Hepatocyte (in vitro differentiated cells): Measurements from ENCODE around the gene PPFIBP2. TPM values are rescaled to one million over a fixed set of nuclear protein-coding genes. Genes with fewer than 3 reads are reported as not detected.

ENCODE experiments used
- DNase-seq: peaks from one replicate; pipeline ENCODE4 v3.0.0-alpha.2; 2016; ENCODE audit warnings: low spot score
- H2AFZ ChIP-seq: fragments of 200-600 bp; sonication (generic); 2 replicates; pipeline ENCODE4 v1.6.0; 2016; ENCODE audit warnings: antibody characterized with exemption, mild to moderate bottlenecking
- H3K27ac ChIP-seq: fragments of 200-600 bp; sonication (generic); 2 replicates; pipeline ENCODE4 v1.5.1; 2016; ENCODE audit warnings: mild to moderate bottlenecking
- H3K27me3 ChIP-seq: fragments of 200-600 bp; sonication (generic); 2 replicates; pipeline ENCODE4 v1.6.1; 2016
- H3K36me3 ChIP-seq: fragments of 200-600 bp; sonication (generic); replicated peaks from 2 replicates; pipeline ENCODE4 v1.5.1; 2016; ENCODE audit warnings: low read depth; ENCODE audit not compliant: insufficient read depth
- H3K4me1 ChIP-seq: fragments of 200-600 bp; sonication (generic); 2 replicates; pipeline ENCODE4 v1.5.1; 2016; ENCODE audit warnings: mild to moderate bottlenecking, moderate library complexity; ENCODE audit not compliant: insufficient read depth
- H3K4me2 ChIP-seq: fragments of 200-600 bp; sonication (generic); 2 replicates; pipeline ENCODE4 v1.6.0; 2016
- H3K4me3 ChIP-seq: fragments of 200-600 bp; sonication (generic); 2 replicates; pipeline ENCODE4 v1.5.1; 2016; ENCODE audit warnings: mild to moderate bottlenecking
- H3K79me2 ChIP-seq: fragments of 200-600 bp; sonication (generic); 2 replicates; pipeline ENCODE4 v1.6.0; 2017; ENCODE audit warnings: mild to moderate bottlenecking
- H3K9me2 ChIP-seq: fragments of 200-600 bp; sonication (generic); replicated peaks from 2 replicates; pipeline ENCODE4 v1.6.0; 2017; ENCODE audit warnings: mild to moderate bottlenecking; ENCODE audit not compliant: insufficient read depth
- H3K9me3 ChIP-seq: fragments of 200-600 bp; sonication (generic); 2 replicates; pipeline ENCODE4 v1.5.1; 2016; ENCODE audit warnings: low read depth, mild to moderate bottlenecking
- H4K20me1 ChIP-seq: fragments of 200-600 bp; sonication (generic); 2 replicates; pipeline ENCODE4 v1.6.0; 2016; ENCODE audit warnings: mild to moderate bottlenecking; ENCODE audit not compliant: insufficient read depth, poor library complexity, severe bottlenecking
- CTCF ChIP-seq: fragments of 200-600 bp; sonication (generic); IDR thresholded peaks from 2 replicates; pipeline ENCODE4 v1.5.1; 2016; ENCODE audit warnings: antibody characterized with exemption, mild to moderate bottlenecking; ENCODE audit not compliant: poor library complexity
- EZH2 ChIP-seq: fragments of 200-600 bp; sonication (generic); IDR thresholded peaks from 2 replicates; pipeline ENCODE4 v1.6.1; 2016; ENCODE audit warnings: antibody characterized with exemption, mild to moderate bottlenecking, borderline replicate concordance
- EZH2phosphoT487 ChIP-seq: fragments of 200-600 bp; sonication (generic); IDR thresholded peaks from one replicate; pipeline ENCODE4 v1.6.1; 2018; ENCODE audit warnings: antibody characterized with exemption, mild to moderate bottlenecking, low read depth, moderate library complexity; ENCODE audit not compliant: unreplicated experiment, severe bottlenecking
- WGBS: methylation state at CpG from one replicate; pipeline ENCODE4 v1.1.6; 2016; ENCODE audit warnings: low lambda C conversion rate; ENCODE audit errors: missing lambda C conversion rate; 5-methylcytosine and 5-hydroxymethylcytosine counted together
- polyA plus RNA-seq: library from polyadenylated mRNA; unstranded; fragments of >200 nt; fragmentation: Nextera tagmentation; extraction: Ambion mirVana; gene quantifications from 2 replicates; pipeline ENCODE4 v1.2.1, GENCODE V29; 2016
- total RNA-seq: library from RNA; depleted of rRNA; stranded (reverse); fragments of >200 nt; gene quantifications from 2 replicates; pipeline ENCODE4 v1.2.3, GENCODE V29; 2014

Gene PPFIBP2
- total and polyA plus RNA-seq, 2 experiments from 2014 or later, result 33.9 to 55.8 TPM

- Histone ChIP-seq H3K4me3 (no peak overlapping the region), H3K4me1 (peaks cover 17% of the 10 kb centered on the region), H3K27ac (no peak overlapping the region), H3K27me3 (no peaks in the 10 kb centered on the region), H2AFZ (no peak overlapping the region), H4K20me1 (no peaks in the 10 kb centered on the region), H3K4me2 (no peak overlapping the region), H3K9me3 (no peaks in the 10 kb centered on the region), H3K9me2 (no peaks in the 10 kb centered on the region), H3K36me3 (no peaks in the 10 kb centered on the region), H3K79me2 (peaks cover 33% of the 10 kb centered on the region)
- DNase-seq, result no peak
- TF ChIP-seq CTCF (no peak), EZH2 (no peak), EZH2phosphoT487 (no peak)
- WGBS, result 79% methylated on average over 3 of the region's 3 CpGs
These were observed 30.2 kb downstream of the PPFIBP2 start for GRCh38 chr11:7544021-7544420.

- Histone ChIP-seq H3K4me2 (no peak overlapping the region), H4K20me1 (no peaks in the 10 kb centered on the region), H2AFZ (no peak overlapping the region), H3K9me2 (no peaks in the 10 kb centered on the region), H3K9me3 (no peaks in the 10 kb centered on the region), H3K4me3 (no peak overlapping the region), H3K4me1 (peaks cover 14% of the 10 kb centered on the region), H3K79me2 (peaks cover 19% of the 10 kb centered on the region), H3K36me3 (no peaks in the 10 kb centered on the region), H3K27me3 (no peaks in the 10 kb centered on the region), H3K27ac (no peak overlapping the region)
- WGBS, result 96% methylated on average over 4 of the region's 4 CpGs
- DNase-seq, result no peak
- no peak for TF ChIP-seq CTCF
These were observed 31.8 kb downstream of the PPFIBP2 start for GRCh38 chr11:7545611-7546010.

GRCh38 chr11:7546324-7546791 lies 32.6 kb downstream of the PPFIBP2 start:
- WGBS, result 87% methylated on average over 3 of the region's 3 CpGs
- TF ChIP-seq CTCF (no peak), EZH2phosphoT487 (no peak), EZH2 (no peak)
- no peaks in the 10 kb centered on the region for H3K9me3 ChIP-seq
- no peaks in the 10 kb centered on the region for H3K9me2 ChIP-seq
- DNase-seq, result no peak
- no peak overlapping the region for H3K4me2 ChIP-seq
- H3K27me3 ChIP-seq, result no peaks in the 10 kb centered on the region
- H3K27ac ChIP-seq, result no peak overlapping the region
- H2AFZ ChIP-seq, result no peak overlapping the region
- peaks cover 17% of the 10 kb centered on the region for H3K79me2 ChIP-seq
- no peaks in the 10 kb centered on the region for H3K36me3 ChIP-seq
- H4K20me1 ChIP-seq, result no peaks in the 10 kb centered on the region
- H3K4me1 ChIP-seq, result peaks cover 14% of the 10 kb centered on the region
- H3K4me3 ChIP-seq, result no peak overlapping the region

GRCh38 chr11:7547687-7548086 lies 33.9 kb downstream of the PPFIBP2 start:
- Histone ChIP-seq H3K4me3 (no peak overlapping the region), H2AFZ (no peak overlapping the region)
- 73% methylated on average over 4 of the region's 4 CpGs for WGBS

More at GRCh38 chr11:7547687-7548086, 33.9 kb downstream of the PPFIBP2 start:
- DNase-seq, result no peak
- Histone ChIP-seq H3K79me2 (peaks cover 12% of the 10 kb centered on the region), H4K20me1 (no peaks in the 10 kb centered on the region), H3K36me3 (no peaks in the 10 kb centered on the region), H3K27ac (no peak overlapping the region), H3K27me3 (no peaks in the 10 kb centered on the region), H3K4me1 (peaks cover 14% of the 10 kb centered on the region), H3K9me2 (no peaks in the 10 kb centered on the region), H3K9me3 (no peaks in the 10 kb centered on the region), H3K4me2 (no peak overlapping the region)
- TF ChIP-seq CTCF (no peak), EZH2 (no peak), EZH2phosphoT487 (no peak)
